CD8-positive, alpha-beta memory T cell (primary cell): ENCODE data around the gene CNP. TPM values are rescaled to one million over a fixed set of nuclear protein-coding genes. Genes with fewer than 3 reads are reported as not detected.
"Not testable (repeated sequence)": the region's sequence is repeated elsewhere in the genome, so short reads cannot be mapped to it uniquely, and the experiment has no call there.

Experiments used
- CTCF ChIA-PET: fragments of 350-600 bp; sonication (Branson Sonifier 250); formaldehyde crosslinking; loops from one replicate; lab custom pipeline; 2021; ENCODE audit warnings: antibody characterized with exemption; lab: Charles Lee
- POLR2A ChIA-PET: fragments of 350-600 bp; sonication (Branson Sonifier 250); formaldehyde crosslinking; loops from one replicate; lab custom pipeline; 2021; ENCODE audit warnings: antibody characterized with exemption; lab: Charles Lee
- DNase-seq, 5 donors: peaks; one replicate each; pipeline versions ENCODE4 v3.0.0 to v3.0.0-alpha.2; 2020 to 2022; ENCODE audit warnings: mixed read lengths in 1 of 5
- H3K27ac ChIP-seq: one replicate; pipeline ENCODE4 v1.7.0; 2013; ENCODE audit warnings: low read depth, mild to moderate bottlenecking, low read length, moderate library complexity
- H3K27me3 ChIP-seq: 2 replicates; pipeline ENCODE4 v1.7.0; 2013; ENCODE audit warnings: low read length, mild to moderate bottlenecking; ENCODE audit not compliant: insufficient read depth, poor library complexity, severe bottlenecking
- H3K36me3 ChIP-seq: 2 replicates; pipeline ENCODE4 v1.7.0; 2013; ENCODE audit warnings: mild to moderate bottlenecking, low read length, moderate library complexity; ENCODE audit not compliant: insufficient read depth
- H3K4me1 ChIP-seq: 2 replicates; pipeline ENCODE4 v1.7.0; 2013; ENCODE audit warnings: mild to moderate bottlenecking, low read length, moderate library complexity; ENCODE audit not compliant: insufficient read depth
- H3K4me3 ChIP-seq: 2 replicates; pipeline ENCODE4 v1.7.0; 2013; ENCODE audit warnings: mild to moderate bottlenecking, low read length
- H3K9me3 ChIP-seq: 2 replicates; pipeline ENCODE4 v1.7.0; 2013; ENCODE audit warnings: mild to moderate bottlenecking, low read length
- H3K27ac Mint-ChIP-seq, 8 donors: one replicate each; pipeline ENCODE4 v1.8.0; 2020 to 2021; ENCODE audit warnings: mixed read lengths in 8 of 8, mild to moderate bottlenecking in 6 of 8, inconsistent platforms in 3 of 8, moderate library complexity in 3 of 8
- H3K27me3 Mint-ChIP-seq, 2 donors: one replicate each; pipeline ENCODE4 v1.8.0; 2020 to 2021; ENCODE audit warnings: mixed read lengths in 2 of 2, mild to moderate bottlenecking in 1 of 2, moderate library complexity in 1 of 2
- H3K36me3 Mint-ChIP-seq, 3 donors: one replicate each; pipeline ENCODE4 v1.8.0; 2020 to 2021; ENCODE audit warnings: mixed read lengths in 3 of 3, inconsistent platforms in 1 of 3, mild to moderate bottlenecking in 1 of 3
- H3K4me1 Mint-ChIP-seq, 3 donors: one replicate each; pipeline ENCODE4 v1.8.0; 2020 to 2021; ENCODE audit warnings: mixed read lengths in 3 of 3, inconsistent platforms in 1 of 3, mild to moderate bottlenecking in 1 of 3
- H3K4me3 Mint-ChIP-seq, 7 donors: one replicate each; pipeline ENCODE4 v1.8.0; 2020 to 2021; ENCODE audit warnings: mixed read lengths in 7 of 7, mild to moderate bottlenecking in 6 of 7, moderate library complexity in 4 of 7, inconsistent platforms in 2 of 7
- H3K9me3 Mint-ChIP-seq, 5 donors: one replicate each; pipeline ENCODE4 v1.8.0; 2020 to 2022; ENCODE audit warnings: mixed read lengths in 5 of 5, mild to moderate bottlenecking in 3 of 5, moderate library complexity in 2 of 5, inconsistent platforms in 1 of 5
- polyA plus RNA-seq: library from polyadenylated mRNA; unstranded; fragments of 300-500 nt; fragmentation: Illumina TruSeq; gene quantifications from one replicate; pipeline ENCODE4 v1.2.3, GENCODE V29; 2021
- total RNA-seq, 2 experiments: library from RNA; stranded (reverse); gene quantifications; one replicate each; pipeline ENCODE4 v1.2.3, GENCODE V29; 2021

CNP gene
- total and polyA plus RNA-seq, 3 experiments from 2014 or later: 35.3 to 71.6 (median 70.3) TPM

- Mint-ChIP-seq H3K27ac (no peak overlapping the region), H3K36me3 (peaks cover 0 to 15% (median 0%) of the 10 kb centered on the region in 3 donors), H3K9me3 (no peaks in the 10 kb centered on the region), H3K4me1 (peaks cover 17 to 30% (median 18%) of the 10 kb centered on the region in 3 donors), H3K27me3 (peaks cover 0 to 2% of the 10 kb centered on the region in 2 donors), H3K4me3 (no peak overlapping the region)
- CTCF ChIA-PET: interaction anchor here (0.6 kb wide), 1 partner anchor 17 kb away, joined by 4 read pairs; no protein-coding TSS in a partner anchor
- no peak overlapping the region for H3K4me3 ChIP-seq
- POLR2A ChIA-PET: interaction anchor here (0.7 kb wide), 1 partner anchor 409 kb away, joined by 10 read pairs; no protein-coding TSS in a partner anchor
- no peaks in the 10 kb centered on the region for H3K36me3 ChIP-seq
- DNase-seq: no peak
- H3K27me3 ChIP-seq: no peaks in the 10 kb centered on the region
- no peak overlapping the region for H3K27ac ChIP-seq
- peaks cover 15% of the 10 kb centered on the region for H3K4me1 ChIP-seq
- no peaks in the 10 kb centered on the region for H3K9me3 ChIP-seq
These were observed 46.0 kb upstream of the CNP start for GRCh38 chr17:41920580-41920955.

GRCh38 chr17:41925991-41926590 lies 40.5 kb upstream of the CNP start:
- no peaks in the 10 kb centered on the region for H3K9me3 Mint-ChIP-seq
- POLR2A ChIA-PET: interaction anchor here (0.8 kb wide), 1 partner anchor 61 kb away, joined by 3 read pairs; the partner anchor contains the start of gene KLHL11
- H3K4me1 Mint-ChIP-seq: peaks cover 17 to 21% (median 21%) of the 10 kb centered on the region in 3 donors
- no peak for DNase-seq
- no peak overlapping the region for H3K4me3 ChIP-seq
- no peak overlapping the region for H3K27ac ChIP-seq
- H3K9me3 ChIP-seq: no peaks in the 10 kb centered on the region
- no peaks in the 10 kb centered on the region for H3K36me3 ChIP-seq
- H3K4me3 Mint-ChIP-seq: no peak overlapping the region
- no peaks in the 10 kb centered on the region for H3K27me3 ChIP-seq
- H3K27ac Mint-ChIP-seq: peak overlapping the region in 1 of 8 donors; percentile 46
- H3K27me3 Mint-ChIP-seq: peaks cover 0 to 6% of the 10 kb centered on the region in 2 donors
- H3K4me1 ChIP-seq: peaks cover 18% of the 10 kb centered on the region
- peaks cover 0 to 5% (median 0%) of the 10 kb centered on the region in 3 donors for H3K36me3 Mint-ChIP-seq
- CTCF ChIA-PET: no interaction called here

- Histone ChIP-seq H3K9me3 (no peaks in the 10 kb centered on the region), H3K27me3 (no peaks in the 10 kb centered on the region), H3K27ac (peak overlapping the region; percentile 90), H3K36me3 (no peaks in the 10 kb centered on the region), H3K4me3 (no peak overlapping the region), H3K4me1 (peaks cover 20% of the 10 kb centered on the region)
- peaks cover 0 to 5% (median 0%) of the 10 kb centered on the region in 3 donors for H3K36me3 Mint-ChIP-seq
- DNase-seq: no peak
- peak overlapping the region; percentile 56 to 94 (median 90) for H3K4me3 Mint-ChIP-seq
- H3K27me3 Mint-ChIP-seq: peaks cover 0 to 8% of the 10 kb centered on the region in 2 donors
- H3K4me1 Mint-ChIP-seq: peaks cover 19 to 26% (median 24%) of the 10 kb centered on the region in 3 donors
- peak overlapping the region; percentile 90 to 100 (median 97) for H3K27ac Mint-ChIP-seq
- CTCF ChIA-PET: interaction anchor here (1.0 to 1.5 kb wide), 2 partner anchors 10 to 87 kb away, joined by 3 to 4 read pairs; no protein-coding TSS in a partner anchor
- POLR2A ChIA-PET: interaction anchor here (0.6 to 1.3 kb wide), 2 partner anchors 9 to 64 kb away, joined by 3 read pairs; partner anchors contain the start of gene KLHL11
- H3K9me3 Mint-ChIP-seq: no peaks in the 10 kb centered on the region
These were observed 37.8 kb upstream of the CNP start for GRCh38 chr17:41928693-41929251.

- peaks cover 19 to 26% (median 24%) of the 10 kb centered on the region in 3 donors for H3K4me1 Mint-ChIP-seq
- Histone ChIP-seq H3K27ac (peak within 1 kb of the TSS; percentile 90), H3K27me3 (no peaks in the 10 kb centered on the region), H3K36me3 (no peaks in the 10 kb centered on the region), H3K9me3 (no peaks in the 10 kb centered on the region), H3K4me3 (peak within 1 kb of the TSS; percentile 72), H3K4me1 (peaks cover 20% of the 10 kb centered on the region)
- ChIA-PET CTCF (interaction anchor here (0.6 to 1.7 kb wide), 14 partner anchors 8 to 183 kb away, joined by 3 to 8 read pairs (median 3); partner anchors contain the start of genes ACLY, CNP, DHX58 and DNAJC7), POLR2A (interaction anchor here (0.5 to 1.7 kb wide), 11 partner anchors 12 to 1355 kb away, joined by 3 to 15 read pairs (median 5); partner anchors contain the start of genes ACLY, CNP, DNAJC7 and KLHL11)
- H3K27ac Mint-ChIP-seq: peak within 1 kb of the TSS; percentile 90 to 100 (median 97)
- H3K9me3 Mint-ChIP-seq: no peaks in the 10 kb centered on the region
- H3K36me3 Mint-ChIP-seq: peaks cover 0 to 5% (median 0%) of the 10 kb centered on the region in 3 donors
- H3K4me3 Mint-ChIP-seq: peak within 1 kb of the TSS; percentile 88 to 97 (median 94)
- peak; percentile 94 to 97 (median 96) for DNase-seq
- peaks cover 4 to 9% of the 10 kb centered on the region in 2 donors for H3K27me3 Mint-ChIP-seq
These were observed 36.4 kb upstream of the CNP start, which contains the start of gene ODAD4 for GRCh38 chr17:41930009-41930832. ODAD4 (plus strand) TSS chr17:41930617; CDS start chr17:41930724, 107 bp downstream.

GRCh38 chr17:41930833-41931156 lies 35.8 kb upstream of the CNP start:
- peak overlapping the region; percentile 90 for H3K27ac ChIP-seq
- H3K36me3 Mint-ChIP-seq, H3K9me3 Mint-ChIP-seq, H3K36me3 ChIP-seq, H3K27me3 Mint-ChIP-seq, H3K9me3 ChIP-seq, H3K27me3 ChIP-seq, DNase-seq: not testable (repeated sequence)
- ChIA-PET CTCF (interaction anchor here (0.6 to 1.7 kb wide), 12 partner anchors 8 to 182 kb away, joined by 3 to 8 read pairs (median 3); partner anchors contain the start of genes ACLY, CNP, DHX58 and DNAJC7), POLR2A (interaction anchor here (0.6 to 1.7 kb wide), 11 partner anchors 12 to 1356 kb away, joined by 3 to 15 read pairs (median 5); partner anchors contain the start of genes ACLY, CNP, DNAJC7 and KLHL11)
- peaks cover 20% of the 10 kb centered on the region for H3K4me1 ChIP-seq
- H3K27ac Mint-ChIP-seq: peak overlapping the region; percentile 90 to 100 (median 97)
- peak overlapping the region; percentile 72 for H3K4me3 ChIP-seq
- H3K4me3 Mint-ChIP-seq: peak overlapping the region; percentile 88 to 97 (median 94)
- peaks cover 19 to 26% (median 24%) of the 10 kb centered on the region in 3 donors for H3K4me1 Mint-ChIP-seq

- H3K27me3 ChIP-seq, H3K4me3 ChIP-seq, H3K9me3 Mint-ChIP-seq, H3K27me3 Mint-ChIP-seq, H3K27ac ChIP-seq, H3K36me3 Mint-ChIP-seq, POLR2A ChIA-PET, H3K9me3 ChIP-seq, DNase-seq, H3K36me3 ChIP-seq: not testable (repeated sequence)
- H3K27ac Mint-ChIP-seq: peak overlapping the region in 6 of 8 donors; percentile 22 to 98 (median 47)
- H3K4me1 Mint-ChIP-seq: peaks cover 19 to 26% (median 24%) of the 10 kb centered on the region in 3 donors
- peak overlapping the region in 1 of 7 donors; percentile 23 for H3K4me3 Mint-ChIP-seq
- peaks cover 20% of the 10 kb centered on the region for H3K4me1 ChIP-seq
- CTCF ChIA-PET: interaction anchor here (1.1 to 1.5 kb wide), 2 partner anchors 9 to 86 kb away, joined by 3 read pairs; partner anchors contain the start of gene DNAJC7
These were observed 34.9 kb upstream of the CNP start for GRCh38 chr17:41931715-41932114.

- Histone ChIP-seq H3K4me3 (no peak overlapping the region), H3K27ac (peak overlapping the region; percentile 10), H3K27me3 (no peaks in the 10 kb centered on the region), H3K4me1 (peaks cover 20% of the 10 kb centered on the region), H3K36me3 (no peaks in the 10 kb centered on the region), H3K9me3 (no peaks in the 10 kb centered on the region)
- ChIA-PET CTCF (interaction anchor here (0.7 to 1.1 kb wide), 3 partner anchors 85 to 434 kb away, joined by 3 read pairs; partner anchors contain the start of gene DNAJC7), POLR2A (interaction anchor here (0.6 to 0.7 kb wide), 2 partner anchors 289 to 1871 kb away, joined by 5 to 7 read pairs; no protein-coding TSS in a partner anchor)
- Mint-ChIP-seq H3K4me3 (peak overlapping the region in 2 of 7 donors; percentile 9 to 69), H3K27me3 (peaks cover 4 to 8% of the 10 kb centered on the region in 2 donors), H3K27ac (peak overlapping the region in 5 of 8 donors; percentile 24 to 90 (median 68)), H3K4me1 (peaks cover 19 to 26% (median 24%) of the 10 kb centered on the region in 3 donors), H3K36me3 (peaks cover 0 to 5% (median 0%) of the 10 kb centered on the region in 3 donors), H3K9me3 (no peaks in the 10 kb centered on the region)
- DNase-seq: no peak
These were observed 33.7 kb upstream of the CNP start for GRCh38 chr17:41932816-41933389.
